IPS-18a (cell line): ENCODE results near the gene MYL3.
A peak's percentile ranks its signal among the peaks of the same experiment; 100 is the strongest.

ENCODE experiments used
- H3K27ac ChIP-seq: one replicate; pipeline ENCODE4 v1.5.1; 2013; ENCODE audit warnings: low read length
- H3K27me3 ChIP-seq: one replicate; pipeline ENCODE4 v1.6.1; 2013; ENCODE audit warnings: mild to moderate bottlenecking, low read length; ENCODE audit not compliant: control insufficient read depth, insufficient read depth
- H3K36me3 ChIP-seq: one replicate; pipeline ENCODE4 v1.6.1; 2013; ENCODE audit warnings: low read depth, low read length; ENCODE audit not compliant: control insufficient read depth
- H3K4me1 ChIP-seq: one replicate; pipeline ENCODE4 v1.6.1; 2013; ENCODE audit warnings: low read depth, low read length; ENCODE audit not compliant: control insufficient read depth
- H3K4me3 ChIP-seq: one replicate; pipeline ENCODE4 v1.5.1; 2013; ENCODE audit warnings: low read length
- H3K9ac ChIP-seq: one replicate; pipeline ENCODE4 v1.6.1; 2013; ENCODE audit warnings: mild to moderate bottlenecking, low read length, moderate library complexity
- H3K9me3 ChIP-seq: one replicate; pipeline ENCODE4 v1.6.1; 2013; ENCODE audit warnings: low read depth, low read length; ENCODE audit not compliant: control insufficient read depth

Gene MYL3

GRCh38 chr3:46880884-46881595 lies 17.8 kb upstream of the MYL3 start:
- Histone ChIP-seq H3K4me1 (no peaks in the 10 kb centered on the region), H3K36me3 (no peaks in the 10 kb centered on the region), H3K27me3 (peaks cover 72% of the 10 kb centered on the region), H3K9ac (no peak overlapping the region), H3K4me3 (peak overlapping the region; percentile 52), H3K9me3 (no peaks in the 10 kb centered on the region), H3K27ac (no peak overlapping the region)

GRCh38 chr3:46878781-46879436 lies 15.7 kb upstream of the MYL3 start:
- no peaks in the 10 kb centered on the region for H3K4me1 ChIP-seq
- no peaks in the 10 kb centered on the region for H3K36me3 ChIP-seq
- H3K9me3 ChIP-seq = no peaks in the 10 kb centered on the region
- H3K27me3 ChIP-seq = peaks cover 60% of the 10 kb centered on the region
- H3K4me3 ChIP-seq = no peak overlapping the region
- H3K27ac ChIP-seq = no peak overlapping the region
- no peak overlapping the region for H3K9ac ChIP-seq

- H3K9ac ChIP-seq = no peak within 1 kb of the TSS
- H3K4me1 ChIP-seq = no peaks in the 10 kb centered on the region
- H3K9me3 ChIP-seq = no peaks in the 10 kb centered on the region
- H3K36me3 ChIP-seq = no peaks in the 10 kb centered on the region
- no peak within 1 kb of the TSS for H3K27ac ChIP-seq
- no peak within 1 kb of the TSS for H3K4me3 ChIP-seq
- peaks cover 51% of the 10 kb centered on the region for H3K27me3 ChIP-seq
Measured at GRCh38 chr3:46877406-46878125, 14.3 kb upstream of the MYL3 start, which contains the start of gene PTH1R. PTH1R (plus strand) TSS chr3:46877721; CDS start chr3:46883560, 5,839 bp downstream.

GRCh38 chr3:46876313-46877300 lies 13.4 kb upstream of the MYL3 start:
- Histone ChIP-seq H3K4me1 (no peaks in the 10 kb centered on the region), H3K9me3 (no peaks in the 10 kb centered on the region), H3K27ac (no peak overlapping the region), H3K36me3 (no peaks in the 10 kb centered on the region), H3K9ac (no peak overlapping the region), H3K4me3 (no peak overlapping the region), H3K27me3 (peaks cover 44% of the 10 kb centered on the region)

GRCh38 chr3:46875560-46875959 lies 12.3 kb upstream of the MYL3 start:
- no peaks in the 10 kb centered on the region for H3K4me1 ChIP-seq
- peaks cover 33% of the 10 kb centered on the region for H3K27me3 ChIP-seq
- no peaks in the 10 kb centered on the region for H3K36me3 ChIP-seq
- H3K9me3 ChIP-seq = no peaks in the 10 kb centered on the region
- H3K9ac ChIP-seq = no peak overlapping the region
- H3K4me3 ChIP-seq = no peak overlapping the region
- no peak overlapping the region for H3K27ac ChIP-seq

- Histone ChIP-seq H3K4me1 (no peaks in the 10 kb centered on the region), H3K9ac (no peak overlapping the region), H3K27me3 (peaks cover 22% of the 10 kb centered on the region), H3K4me3 (no peak overlapping the region), H3K9me3 (no peaks in the 10 kb centered on the region), H3K27ac (no peak overlapping the region), H3K36me3 (no peaks in the 10 kb centered on the region)
Measured at GRCh38 chr3:46874430-46874829, 11.2 kb upstream of the MYL3 start.

- H3K27me3 ChIP-seq = peaks cover 13% of the 10 kb centered on the region
- H3K27ac ChIP-seq = no peak overlapping the region
Measured at GRCh38 chr3:46873521-46873920, 10.3 kb upstream of the MYL3 start.

GRCh38 chr3:46871222-46871621 lies 8.0 kb upstream of the MYL3 start:
- H3K36me3 ChIP-seq = no peaks in the 10 kb centered on the region
- no peak overlapping the region for H3K9ac ChIP-seq
- no peaks in the 10 kb centered on the region for H3K4me1 ChIP-seq
- H3K4me3 ChIP-seq = no peak overlapping the region
- H3K27ac ChIP-seq = no peak overlapping the region
- H3K27me3 ChIP-seq = peaks cover 9% of the 10 kb centered on the region
- no peaks in the 10 kb centered on the region for H3K9me3 ChIP-seq

More at GRCh38 chr3:46873521-46873920, 10.3 kb upstream of the MYL3 start:
- Histone ChIP-seq H3K9ac (no peak overlapping the region), H3K4me1 (no peaks in the 10 kb centered on the region), H3K36me3 (no peaks in the 10 kb centered on the region), H3K9me3 (no peaks in the 10 kb centered on the region), H3K4me3 (no peak overlapping the region)

GRCh38 chr3:46870651-46871050 lies 7.4 kb upstream of the MYL3 start:
- Histone ChIP-seq H3K36me3 (no peaks in the 10 kb centered on the region), H3K4me3 (no peak overlapping the region), H3K9ac (no peak overlapping the region), H3K4me1 (no peaks in the 10 kb centered on the region), H3K27me3 (peaks cover 9% of the 10 kb centered on the region), H3K27ac (no peak overlapping the region), H3K9me3 (no peaks in the 10 kb centered on the region)

GRCh38 chr3:46869440-46869839 lies 6.2 kb upstream of the MYL3 start:
- no peak overlapping the region for H3K9ac ChIP-seq
- H3K27me3 ChIP-seq = peaks cover 6% of the 10 kb centered on the region

GRCh38 chr3:46868948-46869347 lies 5.7 kb upstream of the MYL3 start:
- H3K27ac ChIP-seq = no peak overlapping the region
- H3K9me3 ChIP-seq = no peaks in the 10 kb centered on the region
- no peak overlapping the region for H3K9ac ChIP-seq
- peaks cover under 1% of the 10 kb centered on the region for H3K27me3 ChIP-seq
- no peak overlapping the region for H3K4me3 ChIP-seq
- H3K36me3 ChIP-seq = no peaks in the 10 kb centered on the region
- no peaks in the 10 kb centered on the region for H3K4me1 ChIP-seq

More at GRCh38 chr3:46869440-46869839, 6.2 kb upstream of the MYL3 start:
- Histone ChIP-seq H3K4me1 (no peaks in the 10 kb centered on the region), H3K36me3 (no peaks in the 10 kb centered on the region), H3K27ac (no peak overlapping the region), H3K4me3 (no peak overlapping the region), H3K9me3 (no peaks in the 10 kb centered on the region)
